ENCODE measurements around the gene SLC6A13.

The SLC6A13 gene

DNA sequence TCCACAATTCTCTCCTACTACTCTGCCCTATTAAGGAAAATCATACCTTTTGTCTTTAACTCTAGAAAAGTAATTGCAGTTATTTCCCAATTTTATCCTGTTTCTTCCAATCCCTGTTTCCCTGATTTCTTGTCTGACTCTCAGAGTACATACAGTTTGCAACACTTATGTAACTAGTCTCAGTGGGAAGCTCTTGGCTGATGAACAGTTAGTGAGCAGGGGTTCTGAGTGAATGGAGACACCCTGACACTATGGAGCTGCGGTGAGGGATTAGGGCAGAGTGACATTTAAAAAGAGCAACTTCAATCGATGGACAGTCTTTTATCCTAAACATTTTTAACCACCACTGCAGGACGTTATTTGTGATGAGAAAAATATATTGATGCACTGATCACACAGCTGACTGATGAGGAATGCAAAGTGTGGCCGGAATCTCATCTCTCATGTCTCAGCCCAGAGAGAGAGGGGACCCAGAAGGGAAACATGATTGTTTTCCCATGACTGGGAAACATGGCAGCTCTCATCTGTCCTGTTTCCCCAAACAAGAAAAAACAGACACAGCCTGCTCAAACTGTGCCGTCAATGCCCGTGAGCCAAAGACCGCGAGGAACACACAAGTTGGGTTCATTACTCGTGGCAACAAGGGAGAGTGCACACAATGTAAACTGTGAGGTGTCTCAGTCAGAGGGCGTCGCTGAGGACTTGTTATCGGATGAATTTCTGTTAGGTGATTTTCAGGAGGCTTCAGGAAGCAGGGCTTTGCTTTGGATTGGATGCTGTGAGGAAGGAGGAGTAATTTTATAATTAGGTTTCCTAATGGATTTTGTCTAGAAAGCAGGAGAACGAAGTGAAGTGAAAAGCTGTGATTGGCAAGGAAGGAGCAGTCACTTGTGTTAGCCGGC is 5.2 kb upstream of the SLC6A13 start:
- no peak for TF ChIP-seq CTCF (conservative IDR thresholded peaks at IDR 0.05; ENCODE audit: control insufficient read depth, insufficient read depth, low read depth, low read length)
- H3K4me3 ChIP-seq (ENCODE audit: control insufficient read depth, low read depth, low read length), result no peak overlapping the region
- no peak for DNase-seq (ENCODE audit: low read depth)

GRCh38 chr12:265096-265495 is 2.5 kb upstream of the SLC6A13 start:
- no peak for TF ChIP-seq CTCF (conservative IDR thresholded peaks at IDR 0.05; ENCODE audit: control insufficient read depth, insufficient read depth, low read depth, low read length)

GRCh38 chr12:264269-264668 is 1.6 kb upstream of the SLC6A13 start:
- TF ChIP-seq CTCF (conservative IDR thresholded peaks at IDR 0.05; ENCODE audit: control insufficient read depth, insufficient read depth, low read depth, low read length), result no peak
- DNase-seq (ENCODE audit: low read depth), result no peak
- no peak overlapping the region for H3K4me3 ChIP-seq (ENCODE audit: control insufficient read depth, low read depth, low read length)

More at GRCh38 chr12:265096-265495, 2.5 kb upstream of the SLC6A13 start:
- DNase-seq (ENCODE audit: low read depth), result no peak
- no peak overlapping the region for H3K4me3 ChIP-seq (ENCODE audit: control insufficient read depth, low read depth, low read length)

DNA sequence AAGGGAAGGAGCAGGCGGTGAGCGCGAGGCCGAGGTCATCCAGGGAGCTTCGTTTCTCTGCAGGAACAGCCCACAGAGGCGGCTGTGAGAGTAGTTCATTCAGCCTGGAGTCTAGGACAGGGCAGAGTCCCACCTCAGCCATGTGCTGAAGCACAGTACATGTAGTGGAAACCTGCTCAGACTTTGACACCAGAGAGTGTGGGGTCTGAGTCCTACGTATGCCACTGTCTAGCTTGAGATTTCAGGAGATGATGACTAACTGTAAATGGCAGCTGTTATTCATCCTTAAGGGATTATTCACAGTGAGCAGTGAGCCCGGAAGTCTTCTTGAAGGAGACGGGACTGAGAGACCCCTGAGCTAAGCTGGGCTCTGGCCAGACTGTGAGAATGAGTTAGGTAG is 938 bp upstream of the SLC6A13 start:
- no peak overlapping the region for H3K4me3 ChIP-seq (ENCODE audit: control insufficient read depth, low read depth, low read length)
- DNase-seq (ENCODE audit: low read depth), result no peak
- no peak for TF ChIP-seq CTCF (conservative IDR thresholded peaks at IDR 0.05; ENCODE audit: control insufficient read depth, insufficient read depth, low read depth, low read length)

DNA sequence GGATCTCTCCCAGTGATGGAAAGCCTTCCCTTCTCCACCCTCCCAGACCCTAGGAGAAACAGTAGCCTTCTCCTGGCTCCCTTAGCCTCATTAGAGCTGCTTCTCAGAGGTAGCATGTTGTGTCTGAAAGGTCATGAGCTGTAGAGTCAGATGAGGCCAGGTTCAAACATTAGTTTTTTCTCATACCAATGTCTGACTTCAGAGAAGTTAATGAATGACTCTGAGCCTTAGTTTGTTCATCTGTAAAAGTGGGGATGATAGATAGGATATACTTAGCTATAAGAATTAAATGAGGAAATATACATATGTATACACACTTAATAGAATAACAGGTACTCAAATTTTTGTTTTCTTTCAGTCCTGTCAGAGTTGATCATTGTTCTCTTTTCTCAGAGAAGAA is 523 bp downstream of the SLC6A13 start:
- TF ChIP-seq CTCF (conservative IDR thresholded peaks at IDR 0.05; ENCODE audit: control insufficient read depth, insufficient read depth, low read depth, low read length), result no peak
- H3K4me3 ChIP-seq (ENCODE audit: control insufficient read depth, low read depth, low read length), result no peak overlapping the region
- DNase-seq (ENCODE audit: low read depth), result no peak

DNA sequence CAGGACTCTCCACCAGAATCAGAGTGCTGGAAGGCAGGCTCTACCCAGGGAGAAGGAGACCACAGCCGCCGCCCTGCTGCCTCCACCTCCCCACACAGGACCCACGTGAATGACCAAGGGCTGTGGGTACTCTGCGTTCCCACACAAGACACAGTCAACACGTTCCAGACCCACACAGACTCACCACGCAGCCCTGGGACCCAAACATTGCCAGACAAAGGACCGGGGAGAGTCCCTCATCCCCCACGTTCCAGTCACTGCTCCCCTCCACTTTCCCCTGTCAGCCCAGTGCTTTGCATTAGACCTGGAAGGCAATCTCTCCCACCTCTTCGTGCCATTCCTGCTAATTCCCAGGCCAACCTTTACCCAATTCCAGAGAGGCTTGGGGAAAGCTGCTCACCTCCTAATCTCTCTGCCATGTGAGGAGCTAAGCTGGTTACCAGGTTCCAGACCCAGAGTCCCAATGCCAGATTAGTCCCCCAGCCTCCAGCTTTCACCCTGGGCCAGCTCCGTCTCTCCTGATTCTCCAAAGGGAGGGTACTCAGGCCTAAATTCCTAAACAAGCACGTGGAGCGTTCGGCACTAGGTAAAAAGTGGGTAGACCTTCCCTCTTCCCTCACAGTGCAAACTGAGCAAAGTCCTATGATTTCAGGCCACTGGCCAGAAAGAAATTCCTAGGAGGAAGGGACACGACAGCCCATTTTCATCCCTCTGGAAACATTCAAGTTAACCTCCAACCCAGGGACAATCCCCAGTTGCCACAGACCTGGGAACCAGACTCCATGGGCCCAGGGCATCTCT is 4.9 kb downstream of the SLC6A13 start:
- TF ChIP-seq CTCF (conservative IDR thresholded peaks at IDR 0.05; ENCODE audit: control insufficient read depth, insufficient read depth, low read depth, low read length), result no peak
- DNase-seq (ENCODE audit: low read depth), result no peak
- H3K4me3 ChIP-seq (ENCODE audit: control insufficient read depth, low read depth, low read length), result no peak overlapping the region

Measured in fibroblast of mammary gland (primary cell).